ENCODE data around the gene ERMAP. TPM values are rescaled to one million over a fixed set of nuclear protein-coding genes. Genes with fewer than 3 reads are reported as not detected.
A peak's percentile ranks its signal among the peaks of the same experiment; 100 is the strongest.

Gene ERMAP
- total and polyA plus RNA-seq, 2 experiments from 2014 or later, result 1.2 to 2.2 TPM

DNA sequence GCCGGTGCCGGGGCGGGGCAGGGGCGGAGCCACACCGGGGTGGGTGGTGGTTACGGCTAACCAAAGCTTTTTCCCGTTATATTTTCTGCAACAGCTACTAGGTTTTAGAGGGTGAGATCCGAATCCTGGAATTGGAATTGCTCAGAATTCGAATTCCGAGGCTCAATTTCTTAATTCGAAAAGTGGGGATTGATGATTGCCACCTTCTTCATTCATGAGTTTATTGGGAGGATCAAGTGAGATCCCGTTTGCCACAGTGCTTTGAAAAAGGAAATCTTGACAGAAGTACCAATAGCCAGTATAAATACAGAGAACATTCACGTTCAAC lies 482 bp downstream of the ERMAP start (continued):
- TF ChIP-seq, protein P1, sequence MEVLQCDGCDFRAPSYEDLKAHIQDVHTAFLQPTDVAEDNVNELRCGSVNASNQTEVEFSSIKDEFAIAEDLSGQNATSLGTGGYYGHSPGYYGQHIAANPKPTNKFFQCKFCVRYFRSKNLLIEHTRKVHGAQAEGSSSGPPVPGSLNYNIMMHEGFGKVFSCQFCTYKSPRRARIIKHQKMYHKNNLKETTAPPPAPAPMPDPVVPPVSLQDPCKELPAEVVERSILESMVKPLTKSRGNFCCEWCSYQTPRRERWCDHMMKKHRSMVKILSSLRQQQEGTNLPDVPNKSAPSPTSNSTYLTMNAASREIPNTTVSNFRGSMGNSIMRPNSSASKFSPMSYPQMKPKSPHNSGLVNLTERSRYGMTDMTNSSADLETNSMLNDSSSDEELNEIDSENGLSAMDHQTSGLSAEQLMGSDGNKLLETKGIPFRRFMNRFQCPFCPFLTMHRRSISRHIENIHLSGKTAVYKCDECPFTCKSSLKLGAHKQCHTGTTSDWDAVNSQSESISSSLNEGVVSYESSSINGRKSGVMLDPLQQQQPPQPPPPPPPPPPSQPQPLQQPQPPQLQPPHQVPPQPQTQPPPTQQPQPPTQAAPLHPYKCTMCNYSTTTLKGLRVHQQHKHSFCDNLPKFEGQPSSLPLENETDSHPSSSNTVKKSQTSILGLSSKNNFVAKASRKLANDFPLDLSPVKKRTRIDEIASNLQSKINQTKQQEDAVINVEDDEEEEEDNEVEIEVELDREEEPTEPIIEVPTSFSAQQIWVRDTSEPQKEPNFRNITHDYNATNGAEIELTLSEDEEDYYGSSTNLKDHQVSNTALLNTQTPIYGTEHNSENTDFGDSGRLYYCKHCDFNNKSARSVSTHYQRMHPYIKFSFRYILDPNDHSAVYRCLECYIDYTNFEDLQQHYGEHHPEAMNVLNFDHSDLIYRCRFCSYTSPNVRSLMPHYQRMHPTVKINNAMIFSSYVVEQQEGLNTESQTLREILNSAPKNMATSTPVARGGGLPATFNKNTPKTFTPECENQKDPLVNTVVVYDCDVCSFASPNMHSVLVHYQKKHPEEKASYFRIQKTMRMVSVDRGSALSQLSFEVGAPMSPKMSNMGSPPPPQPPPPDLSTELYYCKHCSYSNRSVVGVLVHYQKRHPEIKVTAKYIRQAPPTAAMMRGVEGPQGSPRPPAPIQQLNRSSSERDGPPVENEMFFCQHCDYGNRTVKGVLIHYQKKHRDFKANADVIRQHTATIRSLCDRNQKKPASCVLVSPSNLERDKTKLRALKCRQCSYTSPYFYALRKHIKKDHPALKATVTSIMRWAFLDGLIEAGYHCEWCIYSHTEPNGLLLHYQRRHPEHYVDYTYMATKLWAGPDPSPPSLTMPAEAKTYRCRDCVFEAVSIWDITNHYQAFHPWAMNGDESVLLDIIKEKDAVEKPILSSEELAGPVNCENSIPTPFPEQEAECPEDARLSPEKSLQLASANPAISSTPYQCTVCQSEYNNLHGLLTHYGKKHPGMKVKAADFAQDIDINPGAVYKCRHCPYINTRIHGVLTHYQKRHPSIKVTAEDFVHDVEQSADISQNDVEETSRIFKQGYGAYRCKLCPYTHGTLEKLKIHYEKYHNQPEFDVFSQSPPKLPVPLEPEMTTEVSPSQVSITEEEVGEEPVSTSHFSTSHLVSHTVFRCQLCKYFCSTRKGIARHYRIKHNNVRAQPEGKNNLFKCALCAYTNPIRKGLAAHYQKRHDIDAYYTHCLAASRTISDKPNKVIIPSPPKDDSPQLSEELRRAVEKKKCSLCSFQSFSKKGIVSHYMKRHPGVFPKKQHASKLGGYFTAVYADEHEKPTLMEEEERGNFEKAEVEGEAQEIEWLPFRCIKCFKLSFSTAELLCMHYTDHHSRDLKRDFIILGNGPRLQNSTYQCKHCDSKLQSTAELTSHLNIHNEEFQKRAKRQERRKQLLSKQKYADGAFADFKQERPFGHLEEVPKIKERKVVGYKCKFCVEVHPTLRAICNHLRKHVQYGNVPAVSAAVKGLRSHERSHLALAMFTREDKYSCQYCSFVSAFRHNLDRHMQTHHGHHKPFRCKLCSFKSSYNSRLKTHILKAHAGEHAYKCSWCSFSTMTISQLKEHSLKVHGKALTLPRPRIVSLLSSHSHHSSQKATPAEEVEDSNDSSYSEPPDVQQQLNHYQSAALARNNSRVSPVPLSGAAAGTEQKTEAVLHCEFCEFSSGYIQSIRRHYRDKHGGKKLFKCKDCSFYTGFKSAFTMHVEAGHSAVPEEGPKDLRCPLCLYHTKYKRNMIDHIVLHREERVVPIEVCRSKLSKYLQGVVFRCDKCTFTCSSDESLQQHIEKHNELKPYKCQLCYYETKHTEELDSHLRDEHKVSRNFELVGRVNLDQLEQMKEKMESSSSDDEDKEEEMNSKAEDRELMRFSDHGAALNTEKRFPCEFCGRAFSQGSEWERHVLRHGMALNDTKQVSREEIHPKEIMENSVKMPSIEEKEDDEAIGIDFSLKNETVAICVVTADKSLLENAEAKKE (CRISPR knock-in tag; IDR thresholded peaks at IDR 0.05), result no peak

DNA sequence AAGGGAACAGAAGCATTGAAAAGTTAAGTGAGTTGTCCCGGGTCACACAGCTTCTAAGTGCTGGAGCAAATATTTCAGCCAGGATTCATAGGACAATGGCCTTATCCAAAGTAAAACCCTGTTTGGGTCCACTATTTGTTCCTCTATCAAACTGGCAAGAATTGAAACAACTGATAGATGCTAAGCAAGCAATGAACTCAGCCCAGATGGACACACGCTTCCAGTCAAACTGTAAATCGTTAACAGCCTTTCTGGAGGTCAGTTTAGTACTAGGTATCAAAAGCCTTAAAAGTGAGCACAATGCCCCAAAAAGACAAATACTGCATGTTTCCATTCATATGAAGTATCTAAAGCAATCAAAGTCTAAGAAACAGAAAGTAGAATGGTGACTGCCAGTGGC lies 1.1 kb downstream of the ERMAP start:
- ATAC-seq (no peak), DNase-seq (ENCODE audit: low spot score) (no peak)
- Histone ChIP-seq H3K9me2 (ENCODE audit: insufficient read depth) (no peaks in the 10 kb centered on the region), H3K79me2 (replicated peaks; ENCODE audit: insufficient read depth) (no peaks in the 10 kb centered on the region; the same call in 1 of the 2 replicates), H3K4me3 (0 out of 2 replicates have a peak overlapping the region, but pooled peaks have one; percentile 84), H4K20me1 (replicated peaks; ENCODE audit: insufficient read depth) (no peaks in the 10 kb centered on the region), H3K4me2 (peak overlapping the region; percentile 76; the same call in 1 of the 2 replicates), H3F3A (replicated peaks; ENCODE audit: low read depth) (peaks cover 6% of the 10 kb centered on the region), H3K4me1 (ENCODE audit: insufficient read depth) (peaks cover 25% of the 10 kb centered on the region), H3K27me3 (ENCODE audit: insufficient read depth) (no peaks in the 10 kb centered on the region), H3K27ac (ENCODE audit: low read depth) (no peak overlapping the region), H2AFZ (no peak overlapping the region), H3K36me3 (ENCODE audit: insufficient read depth) (no peaks in the 10 kb centered on the region; the same call in 1 of the 2 replicates)
- Mint-ChIP-seq H3K9me3 (no peaks in the 10 kb centered on the region), H3K27ac (no peak overlapping the region), H3K36me3 (ENCODE audit: low read depth) (peaks cover 4% of the 10 kb centered on the region; the same call in 2 of the 3 replicates), H3K4me1 (peaks cover 19% of the 10 kb centered on the region), H3K27me3 (ENCODE audit: insufficient read depth, low read depth, poor library complexity) (no peaks in the 10 kb centered on the region), H3K4me3 (0 out of 3 replicates have a peak overlapping the region, but pooled peaks have one; percentile 4)
- no peak for TF ChIP-seq POLR2AphosphoS5 (IDR thresholded peaks at IDR 0.05; ENCODE audit: low read depth)
- no peak for TF ChIP-seq EZH2phosphoT487 (IDR thresholded peaks at IDR 0.05; ENCODE audit: unreplicated experiment)
- no peak for TF ChIP-seq NANOG (IDR thresholded peaks at IDR 0.05; ENCODE audit: borderline replicate concordance)
- no peak for TF ChIP-seq JUNB (IDR thresholded peaks at IDR 0.05; ENCODE audit: unreplicated experiment)
- TF ChIP-seq, protein P1 (CRISPR knock-in tag; IDR thresholded peaks at IDR 0.05), result no peak

Measured in GM23338 (cell line).